ENCODE measurements around the gene C10orf53.
"Not testable (repeated sequence)": the region's sequence is repeated elsewhere in the genome, so short reads cannot be mapped to it uniquely, and the experiment has no call there.

Gene C10orf53

DNA sequence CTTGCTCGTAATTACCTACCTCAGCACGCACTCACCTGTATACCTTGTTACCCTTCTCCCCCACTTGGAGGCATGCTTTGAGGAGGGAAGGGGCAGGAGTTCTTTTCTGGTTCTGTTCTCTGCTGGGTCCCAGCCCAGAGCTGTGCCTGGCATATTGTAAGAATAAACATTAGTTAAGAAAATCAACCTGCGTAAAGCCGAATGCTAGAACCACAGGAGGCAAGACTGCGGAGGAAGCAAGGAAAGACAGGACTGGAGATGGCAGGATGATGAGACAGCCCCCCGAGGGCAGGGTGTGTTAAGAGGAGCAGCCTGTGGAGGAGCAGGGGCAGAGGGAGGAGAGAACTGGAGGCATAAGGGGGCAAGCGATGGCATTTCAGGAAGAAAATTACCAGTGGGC is 9.5 kb downstream of the C10orf53 start:
- DNase-seq: no peak

DNA sequence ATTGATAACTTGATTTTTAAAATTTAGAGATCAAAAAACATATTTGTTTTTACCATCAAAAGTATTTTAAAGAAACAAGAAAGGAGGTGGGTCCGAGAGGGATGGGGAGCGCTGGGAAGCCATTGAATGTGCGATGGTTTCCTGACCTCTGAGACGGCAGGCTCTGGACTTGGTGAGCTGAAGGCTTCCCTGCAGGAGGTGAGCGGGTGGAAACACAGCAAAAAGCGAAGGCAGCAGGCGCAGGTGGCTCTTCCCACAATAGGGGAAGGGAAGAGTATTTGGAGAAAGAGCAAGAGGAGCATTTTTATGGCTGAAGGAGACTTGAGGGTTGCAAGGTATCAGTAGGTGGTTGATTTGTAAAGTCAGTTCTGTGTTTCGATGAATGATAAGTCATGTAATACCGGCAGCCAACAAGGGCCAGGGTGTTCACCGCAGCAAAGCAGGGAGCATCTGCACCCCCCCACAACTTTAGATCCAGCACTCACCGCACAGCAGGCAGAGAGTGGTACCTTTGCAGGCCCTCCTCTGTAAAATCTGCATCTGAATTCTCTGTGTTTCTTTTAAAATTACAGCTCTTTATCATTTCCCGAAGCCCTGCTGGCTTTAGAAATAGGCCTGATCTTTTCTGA is 10.5 kb downstream of the C10orf53 start:
- DNase-seq: no peak

DNA sequence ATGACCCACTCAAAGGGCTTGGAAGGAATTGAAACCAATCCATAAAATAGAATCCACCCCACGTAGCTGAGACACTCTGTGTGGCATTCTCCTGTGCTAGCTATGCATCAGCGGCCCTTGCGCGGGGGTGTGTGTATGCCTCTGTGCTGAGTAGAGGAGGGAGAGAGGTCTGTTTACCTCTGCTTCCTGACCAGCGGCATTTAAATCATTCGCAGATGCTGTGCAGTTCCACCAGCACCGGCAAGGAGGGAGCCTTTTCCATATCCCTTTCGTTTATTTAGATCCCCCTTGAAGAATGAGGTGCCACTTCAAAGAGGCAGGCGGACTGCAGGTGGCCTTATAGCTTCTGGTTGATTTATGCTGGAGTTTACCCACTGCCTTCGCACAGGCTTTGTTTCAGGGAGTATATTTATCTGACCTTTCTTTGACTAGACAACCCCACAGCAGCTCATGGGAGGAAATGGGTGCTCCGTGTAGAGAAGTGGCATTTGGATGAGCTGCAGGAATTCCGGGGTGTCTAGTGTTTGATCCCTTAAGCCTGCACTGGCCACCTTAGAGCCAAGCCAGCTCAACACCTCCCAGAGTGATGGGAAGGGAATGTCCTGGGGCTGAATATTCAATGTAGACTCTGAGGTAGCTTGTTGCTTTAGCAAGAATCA is 11.4 kb downstream of the C10orf53 start:
- DNase-seq: no peak

DNA sequence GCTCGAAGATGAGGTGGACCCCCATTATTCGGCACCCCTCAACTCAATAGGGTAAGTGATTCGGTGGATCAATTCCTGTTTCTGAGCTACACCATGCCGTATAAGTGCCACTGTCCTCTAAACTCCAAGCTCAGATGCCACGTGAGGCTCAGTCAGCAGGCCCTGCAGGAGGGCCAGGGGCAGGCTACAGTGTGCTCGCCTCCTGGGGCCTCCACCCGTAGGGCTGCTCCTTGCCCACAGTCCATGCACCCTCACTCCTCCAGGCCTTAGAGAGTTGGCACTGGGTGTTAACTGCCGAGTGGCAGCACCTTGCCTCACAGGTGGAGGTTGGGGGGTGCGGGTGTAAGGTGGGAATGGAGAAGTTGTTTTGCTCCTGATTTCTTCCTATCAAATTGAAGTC is 12.1 kb downstream of the C10orf53 start:
- DNase-seq: no peak

DNA sequence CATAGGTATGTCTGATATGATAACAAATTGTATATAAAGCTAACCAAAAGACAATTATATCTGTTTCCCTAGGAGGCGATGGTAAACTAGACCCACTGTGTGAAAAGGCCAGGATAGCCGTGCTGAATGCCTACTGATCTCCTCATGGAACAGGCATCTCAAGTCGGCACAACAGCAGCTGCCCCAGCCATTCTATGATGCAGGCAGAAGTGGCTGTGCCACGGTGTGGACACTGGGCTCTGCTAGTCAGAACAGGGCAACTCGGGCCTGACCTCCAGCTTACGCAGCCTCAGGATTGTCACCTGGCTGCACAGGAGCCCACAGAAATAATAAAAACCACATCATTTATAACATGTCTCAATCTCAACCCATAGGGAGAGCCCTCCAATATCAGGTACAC is 15.0 kb downstream of the C10orf53 start:
- no peak for DNase-seq

DNA sequence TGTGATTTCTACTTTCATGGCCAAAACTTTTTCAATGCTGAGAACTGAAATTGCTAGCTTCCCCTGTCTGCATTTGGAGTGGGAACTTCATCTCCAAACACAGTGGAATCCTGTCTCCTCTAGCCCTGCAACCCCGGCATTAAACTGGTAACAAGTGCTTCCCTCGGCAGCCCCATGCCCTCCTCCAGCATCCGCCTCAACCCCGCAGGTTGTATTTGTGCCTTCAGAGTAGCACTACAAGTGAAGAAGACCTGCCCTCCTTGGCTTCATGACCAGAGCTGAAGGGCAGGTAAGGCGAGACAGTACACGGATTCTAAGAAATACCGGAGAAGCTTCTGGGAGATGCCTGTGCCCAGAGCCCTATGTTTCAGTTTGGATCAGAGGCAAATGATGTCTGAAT is 16.9 kb downstream of the C10orf53 start:
- DNase-seq: no peak

DNA sequence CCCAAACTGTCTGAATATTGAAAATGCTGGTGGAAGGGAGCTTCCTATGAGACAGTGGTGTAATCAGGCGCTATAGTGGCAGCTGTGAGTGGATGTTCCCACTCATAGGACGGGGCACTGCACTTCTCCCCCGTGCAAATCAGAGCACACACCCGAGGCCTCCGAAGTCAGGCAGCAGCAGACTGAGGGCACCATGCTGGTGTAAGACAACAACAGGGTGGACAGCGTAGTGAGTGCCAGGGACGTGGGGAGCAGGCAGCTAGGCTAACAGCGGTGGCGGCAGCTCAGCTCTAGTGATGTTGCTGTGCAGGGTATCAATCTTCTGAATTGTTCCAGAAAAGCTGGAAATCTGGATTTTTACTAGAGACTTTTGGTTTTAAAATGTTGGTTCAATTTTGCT is 19.2 kb downstream of the C10orf53 start:
- DNase-seq: no peak

DNA sequence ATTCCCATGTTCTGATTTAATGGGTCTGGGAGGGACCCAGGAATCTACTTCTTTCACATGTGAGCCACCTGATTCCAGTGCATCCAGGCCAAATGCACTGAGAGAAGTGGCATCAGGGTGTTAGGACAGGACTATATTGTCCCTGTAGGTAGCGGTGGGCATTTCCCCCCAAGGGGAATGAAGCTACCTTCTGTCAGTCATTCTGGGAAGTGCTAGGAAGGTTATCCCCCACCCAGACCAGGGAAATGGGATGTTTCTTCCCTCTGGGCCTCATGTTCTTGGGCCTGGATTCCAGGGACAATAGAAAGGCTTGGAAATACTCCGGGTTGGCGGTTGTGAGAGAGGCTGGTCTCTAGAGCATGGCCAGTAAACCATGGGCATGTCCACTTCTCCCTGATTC is 20.8 kb downstream of the C10orf53 start:
- DNase-seq: no peak

DNA sequence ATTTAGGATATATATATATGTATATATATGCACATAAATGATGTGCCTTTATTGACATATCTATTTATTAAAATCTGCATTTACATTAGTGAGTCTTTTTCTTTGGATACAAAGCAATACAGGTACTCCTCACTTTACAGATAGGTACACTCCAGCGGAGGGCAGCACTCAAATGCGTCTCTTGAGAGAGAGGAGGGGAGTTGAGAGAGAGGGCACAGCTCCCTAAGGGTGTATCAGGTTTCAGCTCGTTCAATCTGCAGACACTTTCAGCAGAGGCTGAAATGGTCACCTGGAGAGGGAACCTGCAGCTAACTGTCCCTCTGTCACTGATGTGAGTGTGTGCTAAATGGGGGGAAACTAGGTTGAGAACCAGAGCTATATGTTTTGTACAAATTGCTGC is 21.5 kb downstream of the C10orf53 start:
- DNase-seq: no peak

DNA sequence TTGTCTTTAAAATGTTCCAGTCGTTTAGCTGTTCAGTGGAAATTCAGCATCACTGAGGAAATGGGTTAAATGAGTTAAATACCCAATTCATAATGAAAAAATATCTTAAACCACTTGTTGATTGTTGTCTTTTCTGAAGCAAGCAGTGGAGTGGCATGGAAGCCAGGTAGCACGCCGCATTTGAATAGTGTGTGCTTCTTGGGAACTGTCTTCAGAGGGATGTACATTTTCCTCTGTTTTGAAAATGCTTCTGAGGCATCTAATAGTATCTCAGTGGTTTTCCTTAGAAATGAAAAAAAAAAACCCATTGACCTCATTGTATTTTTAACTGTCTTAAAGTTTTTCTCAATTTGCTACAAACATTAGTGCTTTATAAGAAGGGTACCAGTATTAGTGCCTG is 28.1 kb downstream of the C10orf53 start:
- DNase-seq: no peak

DNA sequence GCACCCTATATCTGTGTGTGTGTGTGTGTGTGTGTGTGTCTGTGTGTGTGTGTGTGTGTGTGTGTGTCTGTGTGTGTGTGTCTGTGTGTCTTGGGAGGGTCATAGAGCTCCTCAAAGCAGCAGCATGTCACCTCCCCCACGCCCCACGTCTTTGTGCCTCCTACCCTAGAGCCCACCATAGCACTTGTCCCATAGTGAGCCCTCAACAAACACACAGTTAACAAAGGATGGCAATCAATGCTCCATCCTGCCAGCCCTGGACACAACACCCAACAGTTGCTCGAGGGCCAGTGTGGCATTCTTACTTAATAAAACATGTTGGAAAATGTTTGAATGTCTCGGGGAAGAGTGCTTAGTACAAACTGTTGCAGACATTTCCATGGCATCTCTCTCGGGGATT is 30.5 kb downstream of the C10orf53 start:
- no peak for DNase-seq

DNA sequence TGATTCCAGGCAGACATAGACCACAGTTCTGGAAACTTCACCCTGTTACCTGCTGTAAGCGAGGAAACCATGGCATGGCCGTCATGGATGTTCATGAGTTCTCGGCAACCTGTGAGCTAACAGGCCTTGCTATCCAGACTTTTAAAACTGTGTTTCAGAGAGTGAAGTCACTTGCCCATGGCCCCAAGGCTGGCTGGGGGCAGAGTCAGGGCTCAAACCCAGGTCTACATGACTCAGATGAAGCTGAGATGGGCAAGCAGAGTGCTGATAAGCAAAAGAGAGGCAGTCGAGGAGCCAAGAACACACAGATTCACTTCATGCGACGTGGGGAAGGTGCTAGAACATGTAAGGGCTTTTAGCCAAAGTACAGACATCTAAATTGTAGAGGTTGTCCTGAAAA is 31.5 kb downstream of the C10orf53 start:
- DNase-seq: no peak

DNA sequence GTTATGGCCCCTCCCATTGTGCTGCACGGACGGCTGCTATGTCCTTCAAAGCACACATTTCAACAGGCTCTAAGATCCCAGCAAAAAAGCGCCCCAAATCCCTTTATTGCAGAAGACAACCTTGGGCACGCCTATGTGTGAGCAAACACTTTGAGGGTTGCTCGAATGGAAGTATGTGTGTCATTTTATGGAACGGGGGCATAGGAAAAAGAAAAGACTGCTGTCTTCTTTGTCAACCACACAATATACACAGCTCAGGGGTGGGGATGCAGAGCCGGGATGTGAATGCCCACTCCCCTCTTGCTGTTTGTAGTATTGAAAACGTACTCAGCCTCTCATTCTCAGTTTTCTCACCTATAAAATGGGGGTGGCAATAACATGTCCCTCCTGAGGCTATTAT is 32.0 kb downstream of the C10orf53 start:
- no peak for DNase-seq

DNA sequence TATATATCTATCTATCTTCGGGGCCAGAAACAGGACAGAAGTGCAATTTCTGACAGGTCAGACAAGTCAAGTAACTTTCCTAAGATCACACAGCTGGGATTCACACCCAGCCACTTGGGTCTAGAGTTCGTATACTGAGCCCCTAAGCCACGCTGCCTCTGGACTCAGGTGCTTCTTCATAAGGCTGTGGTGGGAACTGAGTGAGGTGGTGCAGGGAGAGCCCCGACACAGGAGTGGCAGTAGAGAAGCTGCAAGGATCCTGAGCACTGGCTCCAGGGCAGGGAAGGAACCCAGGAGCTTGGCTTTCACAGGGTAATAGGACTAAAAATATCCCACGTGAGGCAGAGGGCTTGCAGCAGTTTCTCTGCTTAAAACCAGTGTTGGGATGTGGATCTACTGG is 33.8 kb downstream of the C10orf53 start:
- no peak for DNase-seq

DNA sequence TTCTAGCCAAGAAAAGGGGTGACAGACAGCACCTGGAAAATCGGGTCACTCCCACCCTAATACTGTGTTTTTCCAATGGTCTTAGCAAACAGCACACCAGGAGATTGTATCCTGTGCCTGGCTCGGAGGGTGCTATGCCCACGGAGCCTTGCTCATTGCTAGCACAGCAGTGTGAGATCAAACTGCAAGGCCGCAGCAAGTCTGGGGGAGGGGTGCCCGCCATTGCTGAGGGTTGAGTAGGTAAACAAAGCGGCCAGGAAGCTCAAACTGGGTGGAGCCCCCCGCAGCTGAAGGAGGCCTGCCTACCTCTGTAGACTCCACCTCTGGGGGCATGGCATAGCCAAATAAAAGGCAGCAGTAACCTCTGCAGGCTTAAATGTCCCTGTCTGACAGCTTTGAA is 35.7 kb downstream of the C10orf53 start:
- DNase-seq: not testable (repeated sequence)

DNA sequence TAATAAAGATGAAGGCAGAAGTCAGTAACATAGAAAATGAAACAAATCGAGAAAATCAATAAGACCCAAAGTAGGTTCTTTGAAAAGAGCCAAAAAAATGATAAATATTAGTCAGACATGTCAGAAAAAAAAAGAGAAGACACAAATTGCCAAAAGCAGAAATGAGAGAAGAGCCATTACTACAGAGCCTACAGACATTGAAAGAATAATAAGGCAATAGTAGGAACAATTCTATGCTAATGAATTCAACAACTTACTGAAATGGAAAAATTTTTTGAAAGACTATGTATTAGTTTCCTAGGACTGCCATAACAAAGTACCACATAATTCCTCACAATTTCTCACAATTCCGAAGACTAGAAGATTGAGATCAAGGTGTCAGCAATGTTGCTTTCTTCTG is 47.1 kb downstream of the C10orf53 start:
- DNase-seq: no peak

DNA sequence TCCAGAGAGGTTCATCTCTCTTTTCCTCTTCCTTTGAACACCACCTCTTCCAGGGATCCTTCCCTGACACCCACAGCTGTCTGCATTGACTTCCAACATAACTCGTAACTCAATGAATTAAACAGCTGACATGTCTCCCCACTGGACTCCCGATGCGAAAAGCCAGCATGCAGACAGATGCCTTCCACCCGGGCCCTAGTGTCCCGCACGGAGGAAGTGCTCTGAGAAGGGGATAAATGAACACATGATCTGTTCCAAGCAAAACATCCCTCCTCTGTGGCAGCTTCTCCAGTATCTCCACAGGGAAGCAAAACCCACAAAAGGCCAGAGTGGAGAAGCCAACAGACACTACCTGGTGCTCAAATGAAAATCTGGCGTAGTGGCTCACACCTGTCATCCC is 54.4 kb downstream of the C10orf53 start:
- DNase-seq: no peak

DNA sequence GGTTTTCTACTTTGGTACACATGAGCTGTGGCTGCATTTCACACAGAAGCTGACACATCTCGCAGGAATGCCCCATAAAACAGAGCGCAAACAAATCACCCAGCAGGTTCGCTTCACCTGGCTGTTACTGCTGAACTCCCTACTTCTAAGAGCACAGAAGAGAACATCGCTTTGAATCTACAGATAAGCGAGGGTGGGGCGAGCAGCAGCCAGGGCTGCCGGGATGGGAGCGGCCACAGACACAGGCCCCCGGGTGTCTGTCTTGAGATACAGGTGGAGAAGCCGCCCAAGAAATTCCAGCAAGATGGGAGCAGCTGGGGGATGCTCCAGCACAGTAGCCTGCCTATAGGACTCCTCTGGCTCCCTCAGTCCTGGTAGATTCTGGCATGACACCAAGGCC is 55.2 kb downstream of the C10orf53 start:
- DNase-seq: no peak

DNA sequence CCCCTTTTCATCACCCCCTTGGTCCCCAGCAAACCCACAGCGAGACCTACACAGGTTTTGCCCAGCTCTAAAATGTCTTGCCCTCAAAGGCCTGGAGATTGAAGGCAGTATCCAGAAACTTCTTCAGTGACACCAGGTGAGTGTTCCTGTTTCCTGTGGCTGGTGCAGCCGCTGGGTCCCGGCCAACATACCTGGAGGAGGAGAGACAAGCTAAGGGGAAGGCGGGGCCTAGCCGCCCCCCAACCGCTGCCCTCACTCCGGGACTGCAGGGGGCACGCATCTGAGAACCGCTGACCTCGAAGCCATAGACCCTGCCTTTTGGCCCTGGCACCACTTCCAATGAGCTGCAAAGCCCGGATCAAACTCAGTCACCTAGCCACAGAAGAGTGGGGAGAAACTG is 55.7 kb downstream of the C10orf53 start:
- DNase-seq: no peak

DNA sequence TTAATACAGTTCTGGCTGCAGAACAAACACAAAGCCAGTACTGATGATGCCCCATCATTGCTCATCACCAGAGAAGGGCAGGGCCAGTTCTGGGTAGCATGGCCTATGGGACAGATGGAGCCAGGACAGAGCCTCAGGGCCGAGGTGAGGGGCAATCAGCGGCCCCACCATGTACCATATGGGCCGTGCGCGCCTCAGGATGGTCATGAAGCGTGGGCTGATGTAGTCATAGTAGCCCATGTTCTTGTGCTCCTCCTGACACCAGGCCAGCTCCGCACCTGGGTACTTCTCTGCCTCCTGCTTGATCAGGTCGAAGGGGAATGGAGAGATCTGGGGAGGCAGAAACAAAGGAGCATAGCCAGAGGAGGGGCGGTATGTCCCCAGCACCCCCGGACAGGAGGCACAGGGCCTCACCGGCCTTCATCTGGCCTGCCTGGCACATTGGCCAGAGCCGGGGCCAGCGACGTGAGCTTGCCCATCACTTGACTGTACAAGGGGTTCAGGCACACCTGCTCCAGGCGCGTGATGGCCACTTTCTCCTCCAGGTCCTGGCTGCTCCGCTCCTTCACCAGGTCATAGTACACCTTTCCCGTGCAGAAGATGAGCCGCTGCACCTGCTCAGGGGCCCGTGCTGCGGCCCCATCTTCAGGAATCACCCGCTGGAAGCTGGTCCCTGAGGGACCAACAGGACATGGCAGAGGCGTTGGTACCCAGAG is 56.6 kb downstream of the C10orf53 start:
- DNase-seq: no peak

DNA sequence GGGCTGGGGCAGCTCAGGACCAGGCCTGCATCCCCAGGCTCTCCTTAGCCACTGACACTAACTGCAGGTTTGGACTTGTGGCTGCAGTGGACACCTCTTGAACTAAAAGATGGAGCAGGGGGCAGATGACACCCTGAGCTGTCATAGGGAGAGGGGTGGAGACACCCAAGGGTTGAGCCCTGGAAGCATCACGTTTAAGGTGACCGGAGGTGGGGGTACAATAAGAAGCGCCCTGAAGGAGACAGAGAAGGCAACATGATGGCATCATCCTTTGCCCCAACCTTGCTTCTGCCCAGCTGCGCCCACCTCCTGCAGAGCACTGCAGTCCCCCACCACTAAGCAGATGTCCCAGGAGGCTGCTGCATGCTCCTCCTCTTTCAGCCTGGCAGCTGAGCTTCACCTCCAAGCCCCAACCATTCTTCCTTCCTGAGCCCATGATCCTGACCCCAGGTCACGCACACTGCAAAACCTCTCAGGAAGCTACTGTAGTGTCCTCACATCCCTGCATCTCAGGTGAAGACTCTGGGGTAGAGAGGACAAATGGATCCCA is 57.2 kb downstream of the C10orf53 start:
- DNase-seq: no peak

DNA sequence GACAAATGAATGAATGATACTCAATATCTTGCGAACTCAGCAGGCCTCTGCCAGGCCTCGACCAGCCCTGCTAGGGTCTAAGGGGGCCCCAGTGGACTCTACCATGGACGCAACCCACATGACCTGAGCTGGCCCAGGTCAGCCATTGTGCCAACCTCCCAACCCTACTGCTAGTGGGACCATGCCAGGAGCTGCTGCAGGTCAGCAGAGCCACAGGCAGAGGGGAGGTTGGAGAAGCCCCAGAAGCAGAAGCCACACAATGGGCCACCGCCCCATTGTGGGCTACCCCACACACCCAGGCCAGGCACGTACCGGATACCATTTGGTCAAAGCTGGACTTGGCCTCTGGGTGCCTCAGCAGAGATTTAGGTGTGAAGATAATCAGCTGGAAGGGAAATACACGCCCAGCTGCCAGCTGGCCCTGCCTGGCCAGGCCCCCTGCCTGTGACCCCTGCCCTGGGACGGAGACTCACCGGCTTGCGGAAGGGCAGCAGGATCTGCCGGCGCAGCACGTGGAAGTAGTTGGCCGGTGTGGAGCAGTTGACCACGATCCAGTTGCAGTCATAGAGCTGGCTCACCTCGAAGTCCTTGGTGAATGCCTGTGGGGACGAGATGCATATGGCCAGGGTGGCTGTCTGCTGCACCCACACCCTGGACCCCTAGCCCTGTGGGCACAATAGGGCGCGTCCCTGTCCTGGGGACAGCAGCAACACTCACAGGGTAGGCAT is 58.2 kb downstream of the C10orf53 start:
- no peak for DNase-seq

DNA sequence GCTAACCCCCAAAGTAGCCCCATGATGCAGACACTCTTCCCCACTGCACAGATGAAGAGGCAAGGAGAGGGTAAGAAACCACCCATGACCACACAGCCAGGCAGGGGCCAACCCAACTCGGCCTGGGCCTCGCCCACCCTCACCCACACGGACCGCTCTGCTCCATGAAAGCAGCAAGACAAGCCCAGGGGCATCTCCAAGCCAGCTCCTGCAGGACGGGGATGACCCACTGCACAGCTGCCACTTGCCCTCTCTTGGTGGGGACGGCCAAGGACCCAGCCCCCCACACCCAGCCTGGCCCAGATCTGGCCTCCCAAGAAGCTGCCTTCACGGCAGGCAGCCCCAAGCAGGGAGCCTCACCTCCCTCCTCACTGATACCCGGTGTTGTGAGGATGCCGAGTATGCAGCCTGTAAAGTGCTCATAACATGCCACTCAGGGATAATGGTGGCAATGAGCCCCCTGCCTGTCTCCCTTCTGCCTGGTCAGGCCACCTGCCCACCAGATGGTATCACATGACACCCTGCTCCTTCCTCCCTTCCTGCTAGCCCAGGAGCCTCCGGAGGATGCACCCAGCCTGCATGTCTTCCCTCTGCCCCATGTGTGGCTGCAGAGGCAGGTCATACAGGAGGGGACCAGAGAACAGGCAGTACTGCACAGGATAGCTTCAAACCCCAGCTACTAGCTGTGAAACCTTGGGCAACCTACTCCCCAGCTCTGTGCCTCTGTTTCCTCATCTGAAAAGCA is 59.3 kb downstream of the C10orf53 start:
- DNase-seq: no peak

Measured in CD4-positive, alpha-beta T cell treated with Interleukin-17A for 4 hours (primary cell).